ENCODE results near the gene DLX2. TPM values are rescaled to one million over a fixed set of nuclear protein-coding genes. Genes with fewer than 3 reads are reported as not detected.
"Not testable (repeated sequence)": the region's sequence is repeated elsewhere in the genome, so short reads cannot be mapped to it uniquely, and the experiment has no call there.

The DLX2 gene
- total RNA-seq, 4 donors from 2014 or later, result not detected

- no peaks in the 10 kb centered on the region for H3K27me3 ChIP-seq
- no peak overlapping the region for H3K4me3 ChIP-seq
- TF ChIP-seq POLR2AphosphoS5 (IDR thresholded peaks at IDR 0.05) (no peak), CTCF (IDR thresholded peaks at IDR 0.05) (no peak), EP300 (IDR thresholded peaks at IDR 0.05) (no peak), POLR2A (IDR thresholded peaks at IDR 0.05) (no peak)
- WGBS, 2 donors (ENCODE audit: low coverage in 1 of 2), result 68% methylated on average over 4 of the region's 4 CpGs
- H3K9me3 ChIP-seq, result no peaks in the 10 kb centered on the region
- peaks cover 0 to 24% of the 10 kb centered on the region in 2 donors for H3K36me3 ChIP-seq
- H3K27ac ChIP-seq, result no peak overlapping the region
- no peaks in the 10 kb centered on the region for H3K4me1 ChIP-seq
- no peak for ATAC-seq
Measured at GRCh38 chr2:172066394-172066886, 36.3 kb downstream of the DLX2 start.

GRCh38 chr2:172065111-172065510 lies 37.6 kb downstream of the DLX2 start:
- ATAC-seq, result no peak
- Histone ChIP-seq H3K27ac (no peak overlapping the region), H3K27me3 (no peaks in the 10 kb centered on the region), H3K36me3 (peaks cover 0 to 24% of the 10 kb centered on the region in 2 donors), H3K9me3 (no peaks in the 10 kb centered on the region), H3K4me3 (no peak overlapping the region), H3K4me1 (no peaks in the 10 kb centered on the region)
- TF ChIP-seq POLR2AphosphoS5 (IDR thresholded peaks at IDR 0.05) (no peak), CTCF (IDR thresholded peaks at IDR 0.05) (no peak), POLR2A (IDR thresholded peaks at IDR 0.05) (no peak), EP300 (IDR thresholded peaks at IDR 0.05) (no peak)
- WGBS, 2 donors (ENCODE audit: low coverage in 1 of 2), result 86 to 93% methylated on average over 4 of the region's 4 CpGs

GRCh38 chr2:172063446-172063845 lies 39.3 kb downstream of the DLX2 start:
- Histone ChIP-seq H3K4me1 (no peaks in the 10 kb centered on the region), H3K4me3 (no peak overlapping the region), H3K27ac (no peak overlapping the region), H3K9me3 (no peaks in the 10 kb centered on the region), H3K36me3 (peaks cover 0 to 18% of the 10 kb centered on the region in 2 donors), H3K27me3 (no peaks in the 10 kb centered on the region)
- no peak for ATAC-seq
- 60 to 93% methylated on average over 1 to 5 of the region's 9 CpGs for WGBS, 2 donors (ENCODE audit: low coverage in 1 of 2)
- TF ChIP-seq POLR2AphosphoS5 (IDR thresholded peaks at IDR 0.05) (no peak), POLR2A (IDR thresholded peaks at IDR 0.05) (no peak), EP300 (IDR thresholded peaks at IDR 0.05) (no peak), CTCF (IDR thresholded peaks at IDR 0.05) (no peak)

- WGBS, 2 donors (ENCODE audit: low coverage in 1 of 2), result 100% methylated on average over 1 of the region's 1 CpG; no CpG with 5 or more reads in 1 of the 2 donors
- H3K4me3 ChIP-seq, result no peak overlapping the region
- ATAC-seq, result no peak
- H3K27ac ChIP-seq, result no peak overlapping the region
- no peaks in the 10 kb centered on the region for H3K9me3 ChIP-seq
- TF ChIP-seq POLR2AphosphoS5 (IDR thresholded peaks at IDR 0.05), result no peak
- TF ChIP-seq POLR2A (IDR thresholded peaks at IDR 0.05), result no peak
- TF ChIP-seq EP300 (IDR thresholded peaks at IDR 0.05), result no peak
- no peak for TF ChIP-seq CTCF (IDR thresholded peaks at IDR 0.05)
- peaks cover 0 to 17% of the 10 kb centered on the region in 2 donors for H3K36me3 ChIP-seq
- no peaks in the 10 kb centered on the region for H3K4me1 ChIP-seq
- no peaks in the 10 kb centered on the region for H3K27me3 ChIP-seq
Measured at GRCh38 chr2:172062402-172063004, 40.2 kb downstream of the DLX2 start.

GRCh38 chr2:172060118-172060517 lies 42.6 kb downstream of the DLX2 start:
- ATAC-seq, H3K4me3 ChIP-seq, H3K36me3 ChIP-seq, H3K4me1 ChIP-seq, H3K9me3 ChIP-seq, H3K27ac ChIP-seq, H3K27me3 ChIP-seq: not testable (repeated sequence)
- 97 to 100% methylated on average over 2 to 3 of the region's 5 CpGs for whole genome bisulfite sequencing, 2 donors (ENCODE audit: low coverage in 1 of 2)

Measured in gastroesophageal sphincter (tissue), 4 donors.